Measurements from ENCODE around the gene C10orf105.

Gene C10orf105

GRCh38 chr10:71725249-71725648 lies 5.7 kb upstream of the C10orf105 start:
- no peak for TF ChIP-seq CTCF (conservative IDR thresholded peaks at IDR 0.05)

GRCh38 chr10:71724539-71724938 lies 5.0 kb upstream of the C10orf105 start:
- TF ChIP-seq CTCF (conservative IDR thresholded peaks at IDR 0.05): no peak
- H3K27ac ChIP-seq: no peak overlapping the region

More at GRCh38 chr10:71725249-71725648, 5.7 kb upstream of the C10orf105 start:
- H3K27ac ChIP-seq: no peak overlapping the region

GRCh38 chr10:71723311-71723710 lies 3.7 kb upstream of the C10orf105 start:
- no peak overlapping the region for H3K27ac ChIP-seq
- TF ChIP-seq CTCF (conservative IDR thresholded peaks at IDR 0.05): no peak

GRCh38 chr10:71722849-71723248 lies 3.3 kb upstream of the C10orf105 start:
- no peak overlapping the region for H3K27ac ChIP-seq
- no peak for TF ChIP-seq CTCF (conservative IDR thresholded peaks at IDR 0.05)

GRCh38 chr10:71721313-71721712 lies 1.7 kb upstream of the C10orf105 start:
- TF ChIP-seq CTCF (conservative IDR thresholded peaks at IDR 0.05): no peak
- no peak overlapping the region for H3K27ac ChIP-seq

GRCh38 chr10:71720288-71720687 lies 710 bp upstream of the C10orf105 start:
- no peak for TF ChIP-seq CTCF (conservative IDR thresholded peaks at IDR 0.05)
- no peak overlapping the region for H3K27ac ChIP-seq

GRCh38 chr10:71719042-71719441 lies 536 bp downstream of the C10orf105 start:
- no peak overlapping the region for H3K27ac ChIP-seq
- TF ChIP-seq CTCF (conservative IDR thresholded peaks at IDR 0.05): no peak

All from VCaP (cell line).